GM19463 (cell line): ENCODE data around the gene RNF145.
"Not testable (repeated sequence)": the region's sequence is repeated elsewhere in the genome, so short reads cannot be mapped to it uniquely, and the experiment has no call there.

ENCODE experiments used
- ATAC-seq: cut with Tn5 transposase; IDR thresholded peaks from one replicate; pipeline ENCODE4 v1.9.1; 2021; ENCODE audit warnings: mild to moderate bottlenecking, moderate library complexity; ENCODE audit not compliant: unreplicated experiment

The RNF145 gene

GRCh38 chr5:159120446-159120845 lies 88.9 kb downstream of the RNF145 start:
- no peak for ATAC-seq

- ATAC-seq, result not testable (repeated sequence)
Observed at GRCh38 chr5:159119842-159120241, 89.5 kb downstream of the RNF145 start.

DNA sequence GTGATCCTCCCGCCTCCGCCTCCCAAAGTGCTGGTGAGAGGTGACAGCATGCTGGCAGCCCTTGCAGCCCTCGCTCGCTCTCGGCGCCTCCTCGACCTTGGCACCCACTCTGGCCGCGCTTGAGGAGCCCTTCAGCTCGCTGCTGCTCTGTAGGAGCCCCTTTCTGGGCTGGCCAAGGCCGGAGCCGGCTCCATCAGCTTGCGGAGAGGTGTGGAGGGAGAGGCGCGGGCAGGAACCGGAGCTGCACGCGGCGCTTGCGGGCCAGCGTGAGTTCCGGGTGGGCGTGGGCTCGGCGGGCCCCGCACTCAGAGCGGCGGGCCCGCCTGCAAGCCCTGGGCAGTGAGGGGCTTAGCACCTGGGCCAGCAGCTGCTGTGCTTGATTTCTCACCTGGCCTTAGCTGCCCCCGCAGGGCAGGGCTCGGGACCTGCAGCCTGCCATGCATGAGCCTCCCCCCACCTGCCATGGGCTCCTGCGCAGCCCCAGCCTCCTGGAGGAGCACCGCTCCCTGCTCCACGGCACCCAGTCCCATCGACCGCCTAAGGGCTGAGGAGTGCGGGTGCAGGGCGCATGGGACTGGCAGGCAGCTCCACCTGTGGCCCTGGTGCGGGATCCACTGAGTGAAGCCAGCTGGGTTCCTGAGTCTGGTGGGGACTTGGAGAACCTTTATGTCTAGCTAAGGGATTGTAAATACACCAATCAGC lies 90.2 kb downstream of the RNF145 start:
- ATAC-seq, result not testable (repeated sequence)

DNA sequence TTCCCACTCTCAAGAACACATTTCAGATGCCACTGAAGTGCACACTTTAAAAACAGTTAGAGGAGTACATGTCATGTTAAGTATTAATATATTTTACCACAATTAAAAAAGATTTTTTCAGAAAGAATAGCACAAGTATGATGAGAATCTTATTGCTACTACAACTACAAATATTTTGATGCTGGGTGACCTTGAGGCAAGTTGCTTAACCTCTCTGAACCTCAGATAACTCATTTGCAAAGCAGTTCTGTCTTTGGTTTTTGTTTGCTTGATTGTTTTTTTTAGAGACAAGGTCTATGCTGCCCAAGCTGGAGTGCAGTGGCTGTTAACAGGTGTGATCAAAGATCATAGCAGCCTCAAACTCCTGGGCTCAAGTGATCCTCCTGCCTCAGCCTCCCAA lies 95.9 kb downstream of the RNF145 start:
- no peak for ATAC-seq

DNA sequence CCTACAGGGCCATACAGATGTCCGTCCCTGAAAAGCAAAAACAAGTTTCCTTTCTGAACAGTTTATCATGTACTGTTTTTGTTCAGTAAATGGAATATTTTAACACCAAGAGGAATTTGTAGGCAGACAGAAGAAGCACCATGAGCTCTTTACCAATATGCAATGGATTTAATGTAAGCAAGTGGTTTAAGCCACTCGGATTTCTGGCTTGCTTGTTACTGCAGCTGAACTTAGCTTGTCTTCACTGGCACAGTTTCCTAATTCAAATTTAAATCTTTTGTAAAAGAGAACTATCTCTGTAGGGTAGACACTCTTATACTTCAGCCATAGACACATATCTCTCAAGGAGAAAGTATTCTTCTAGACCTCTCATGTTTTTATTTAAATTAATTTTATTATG lies 96.9 kb downstream of the RNF145 start:
- no peak for ATAC-seq
